ENCODE data around the gene AFF4. TPM values are rescaled to one million over a fixed set of nuclear protein-coding genes. Genes with fewer than 3 reads are reported as not detected.

AFF4 gene
- total RNA-seq, 2 experiments from 2014 or later = 97.9 to 103 TPM

GRCh38 chr5:132916086-132916485 is 47.3 kb downstream of the AFF4 start:
- H3K27ac ChIP-seq (ENCODE audit: low read depth in 1 of 2, low read length in 2 of 2) = no peak overlapping the region
- intact Hi-C loops (cut with DNase I, micrococcal nuclease) = no loop called here
- POLR2A ChIA-PET = no interaction called here
- H3K4me3 ChIP-seq (ENCODE audit: low read length) = no peak overlapping the region
- H3K4me1 Mint-ChIP-seq (ENCODE audit: low read depth) = peaks cover 15% of the 10 kb centered on the region
- no peaks in the 10 kb centered on the region for H3K4me1 ChIP-seq (ENCODE audit: insufficient read depth, low read length)
- H3K27ac Mint-ChIP-seq = no peak overlapping the region
- ATAC-seq (ENCODE audit: poor library complexity) = no peak
- H3K27me3 ChIP-seq (ENCODE audit: control insufficient read depth in 1 of 2, insufficient read depth in 2 of 2, low read length in 2 of 2) = no peaks in the 10 kb centered on the region
- H3K27me3 Mint-ChIP-seq = no peaks in the 10 kb centered on the region
- H3K36me3 ChIP-seq (ENCODE audit: insufficient read depth, low read length) = peaks cover 42% of the 10 kb centered on the region
- no peak overlapping the region for H3K4me3 Mint-ChIP-seq
- no peaks in the 10 kb centered on the region for H3K9me3 Mint-ChIP-seq
- TF ChIP-seq CTCF (IDR thresholded peaks at IDR 0.05) = no peak
- CTCF ChIA-PET = no interaction called here
- peaks cover 70% of the 10 kb centered on the region for H3K36me3 Mint-ChIP-seq (ENCODE audit: low read depth)
- no peaks in the 10 kb centered on the region for H3K9me3 ChIP-seq (ENCODE audit: control insufficient read depth in 1 of 2, insufficient read depth in 1 of 2, low read length in 2 of 2)
- no peak for DNase-seq

- Histone ChIP-seq H3K4me1 (ENCODE audit: insufficient read depth, low read length) (no peaks in the 10 kb centered on the region), H3K4me3 (ENCODE audit: low read length) (no peak overlapping the region), H3K36me3 (ENCODE audit: insufficient read depth, low read length) (peaks cover 42% of the 10 kb centered on the region), H3K9me3 (ENCODE audit: control insufficient read depth in 1 of 2, insufficient read depth in 1 of 2, low read length in 2 of 2) (no peaks in the 10 kb centered on the region), H3K27ac (ENCODE audit: low read depth in 1 of 2, low read length in 2 of 2) (no peak overlapping the region), H3K27me3 (ENCODE audit: control insufficient read depth in 1 of 2, insufficient read depth in 2 of 2, low read length in 2 of 2) (no peaks in the 10 kb centered on the region)
- POLR2A ChIA-PET = no interaction called here
- intact Hi-C loops (cut with DNase I, micrococcal nuclease) = no loop called here
- Mint-ChIP-seq H3K4me3 (no peak overlapping the region), H3K27ac (no peak overlapping the region), H3K9me3 (no peaks in the 10 kb centered on the region), H3K27me3 (no peaks in the 10 kb centered on the region), H3K4me1 (ENCODE audit: low read depth) (peaks cover 19% of the 10 kb centered on the region), H3K36me3 (ENCODE audit: low read depth) (peaks cover 70% of the 10 kb centered on the region)
- no peak for TF ChIP-seq CTCF (IDR thresholded peaks at IDR 0.05)
- no peak for ATAC-seq (ENCODE audit: poor library complexity)
- CTCF ChIA-PET = no interaction called here
- peak in 1 of 14 experiments; percentile 22 for DNase-seq
Observed at GRCh38 chr5:132915681-132916080, 47.8 kb downstream of the AFF4 start.

GRCh38 chr5:132909702-132910101 is 53.7 kb downstream of the AFF4 start:
- H3K9me3 Mint-ChIP-seq = no peaks in the 10 kb centered on the region
- peaks cover 75% of the 10 kb centered on the region for H3K36me3 Mint-ChIP-seq (ENCODE audit: low read depth)
- no peak overlapping the region for H3K27ac Mint-ChIP-seq
- no peaks in the 10 kb centered on the region for H3K27me3 ChIP-seq (ENCODE audit: control insufficient read depth in 1 of 2, insufficient read depth in 2 of 2, low read length in 2 of 2)
- H3K4me1 Mint-ChIP-seq (ENCODE audit: low read depth) = peaks cover 39% of the 10 kb centered on the region
- intact Hi-C loops (cut with DNase I, micrococcal nuclease) = no loop called here
- no peak for TF ChIP-seq CTCF (IDR thresholded peaks at IDR 0.05)
- no peak for ATAC-seq (ENCODE audit: poor library complexity)
- H3K9me3 ChIP-seq (ENCODE audit: control insufficient read depth in 1 of 2, insufficient read depth in 1 of 2, low read length in 2 of 2) = no peaks in the 10 kb centered on the region
- no peak overlapping the region for H3K4me3 Mint-ChIP-seq
- no peak overlapping the region for H3K27ac ChIP-seq (ENCODE audit: low read depth in 1 of 2, low read length in 2 of 2)
- CTCF ChIA-PET = no interaction called here
- H3K36me3 ChIP-seq (ENCODE audit: insufficient read depth, low read length) = peaks cover 23% of the 10 kb centered on the region
- no peaks in the 10 kb centered on the region for H3K27me3 Mint-ChIP-seq
- POLR2A ChIA-PET = no interaction called here
- H3K4me3 ChIP-seq (ENCODE audit: low read length) = no peak overlapping the region
- no peaks in the 10 kb centered on the region for H3K4me1 ChIP-seq (ENCODE audit: insufficient read depth, low read length)
- DNase-seq = no peak

Data from CD4-positive, alpha-beta T cell (primary cell).